CD4-positive, CD25-positive, alpha-beta regulatory T cell (primary cell): ENCODE results near the gene JAG1. TPM values are rescaled to one million over a fixed set of nuclear protein-coding genes. Genes with fewer than 3 reads are reported as not detected.

Source experiments
- ATAC-seq, 2 donors: fragments of 150-1000 bp; cut with Tn5 transposase; one replicate each; pipeline ENCODE4 v1.10.0; 2021; ENCODE audit warnings: low read depth in 2 of 2, moderate number of reproducible peaks in 2 of 2, moderate library complexity in 1 of 2
- DNase-seq, 3 donors: peaks; one replicate each; pipeline versions ENCODE4 v3.0.0 to v3.0.0-alpha.2; 2012 to 2022; ENCODE audit warnings: mixed read lengths in 1 of 3
- H3K27ac ChIP-seq: one replicate; pipeline ENCODE4 v1.7.0; 2013; ENCODE audit warnings: mild to moderate bottlenecking, low read length; ENCODE audit not compliant: insufficient read depth, poor library complexity, severe bottlenecking
- H3K27me3 ChIP-seq: one replicate; pipeline ENCODE4 v1.7.0; 2013; ENCODE audit warnings: low read length; ENCODE audit not compliant: control insufficient read depth, insufficient read depth
- H3K36me3 ChIP-seq: one replicate; pipeline ENCODE4 v1.7.0; 2013; ENCODE audit warnings: mild to moderate bottlenecking, low read length, moderate library complexity; ENCODE audit not compliant: control insufficient read depth, insufficient read depth
- H3K4me1 ChIP-seq: 2 replicates; pipeline ENCODE4 v1.7.0; 2013; ENCODE audit warnings: mild to moderate bottlenecking, low read length; ENCODE audit not compliant: insufficient read depth, control insufficient read depth, poor library complexity, severe bottlenecking
- H3K4me3 ChIP-seq: one replicate; pipeline ENCODE4 v1.7.0; 2013; ENCODE audit warnings: low read depth, mild to moderate bottlenecking, low read length, moderate library complexity
- H3K9me3 ChIP-seq, 2 experiments: 1 replicate in 1 of 2; 2 replicates in 1 of 2; pipeline ENCODE4 v1.7.0; 2013; ENCODE audit warnings: low read length in 2 of 2, mild to moderate bottlenecking in 1 of 2, moderate library complexity in 1 of 2; ENCODE audit not compliant: control insufficient read depth in 2 of 2
- H3K27ac Mint-ChIP-seq, 3 donors: one replicate each; pipeline ENCODE4 v1.8.0; 2020 to 2022; ENCODE audit warnings: mild to moderate bottlenecking in 3 of 3, mixed read lengths in 3 of 3, moderate library complexity in 2 of 3
- H3K27me3 Mint-ChIP-seq: one replicate; pipeline ENCODE4 v1.8.0; 2022; ENCODE audit warnings: mild to moderate bottlenecking, mixed read lengths
- H3K36me3 Mint-ChIP-seq: one replicate; pipeline ENCODE4 v1.8.0; 2020; ENCODE audit warnings: mixed read lengths
- H3K4me1 Mint-ChIP-seq, 4 donors: one replicate each; pipeline ENCODE4 v1.8.0; 2020 to 2022; ENCODE audit warnings: mixed read lengths in 4 of 4, mild to moderate bottlenecking in 1 of 4
- H3K4me3 Mint-ChIP-seq, 4 donors: one replicate each; pipeline ENCODE4 v1.8.0; 2020 to 2022; ENCODE audit warnings: mild to moderate bottlenecking in 4 of 4, mixed read lengths in 4 of 4, moderate library complexity in 3 of 4
- H3K9me3 Mint-ChIP-seq, 7 donors: one replicate each; pipeline ENCODE4 v1.8.0; 2020 to 2022; ENCODE audit warnings: mixed read lengths in 7 of 7, mild to moderate bottlenecking in 3 of 7, moderate library complexity in 2 of 7
- polyA plus RNA-seq, 4 donors: library from polyadenylated mRNA; unstranded; fragments of 300-500 nt; fragmentation: Illumina TruSeq; gene quantifications; one replicate each; pipeline ENCODE4 v1.2.3, GENCODE V29; 2021
- total RNA-seq: library from RNA; stranded (reverse); gene quantifications from one replicate; pipeline ENCODE4 v1.2.3, GENCODE V29; 2022

Gene JAG1
- total and polyA plus RNA-seq, 5 donors from 2014 or later: 0.03 to 0.30 (median 0.05) TPM; not detected in 1

GRCh38 chr20:10647471-10647870 is 26.3 kb downstream of the JAG1 start:
- ATAC-seq (no peak), DNase-seq (peak in 1 of 3 donors; percentile 8)
- H3K4me1 ChIP-seq: no peaks in the 10 kb centered on the region
- H3K27me3 ChIP-seq: no peaks in the 10 kb centered on the region
- H3K4me3 Mint-ChIP-seq: no peak overlapping the region
- no peaks in the 10 kb centered on the region for H3K36me3 Mint-ChIP-seq
- H3K4me3 ChIP-seq: no peak overlapping the region
- H3K36me3 ChIP-seq: no peaks in the 10 kb centered on the region
- H3K9me3 Mint-ChIP-seq: peaks cover 0 to 1% (median 0%) of the 10 kb centered on the region in 7 donors
- H3K4me1 Mint-ChIP-seq: no peaks in the 10 kb centered on the region
- H3K27ac Mint-ChIP-seq: no peak overlapping the region
- peaks cover 5% of the 10 kb centered on the region for H3K27me3 Mint-ChIP-seq
- no peak overlapping the region for H3K27ac ChIP-seq
- no peaks in the 10 kb centered on the region for H3K9me3 ChIP-seq

- Histone ChIP-seq H3K27me3 (no peaks in the 10 kb centered on the region), H3K36me3 (no peaks in the 10 kb centered on the region), H3K4me1 (no peaks in the 10 kb centered on the region), H3K9me3 (no peaks in the 10 kb centered on the region), H3K4me3 (no peak overlapping the region), H3K27ac (no peak overlapping the region)
- Mint-ChIP-seq H3K4me1 (no peaks in the 10 kb centered on the region), H3K36me3 (no peaks in the 10 kb centered on the region), H3K27me3 (peaks cover 3% of the 10 kb centered on the region), H3K4me3 (no peak overlapping the region), H3K9me3 (peaks cover 0 to 1% (median 0%) of the 10 kb centered on the region in 7 donors), H3K27ac (no peak overlapping the region)
- no peak for ATAC-seq
- DNase-seq: no peak
These were observed 26.8 kb downstream of the JAG1 start for GRCh38 chr20:10646886-10647420.

- H3K36me3 Mint-ChIP-seq: no peaks in the 10 kb centered on the region
- Histone ChIP-seq H3K27me3 (no peaks in the 10 kb centered on the region), H3K4me3 (no peak overlapping the region), H3K9me3 (no peaks in the 10 kb centered on the region), H3K27ac (no peak overlapping the region), H3K4me1 (no peaks in the 10 kb centered on the region), H3K36me3 (no peaks in the 10 kb centered on the region)
- no peak overlapping the region for H3K27ac Mint-ChIP-seq
- no peak for DNase-seq
- no peak for ATAC-seq
- H3K27me3 Mint-ChIP-seq: no peaks in the 10 kb centered on the region
- H3K4me3 Mint-ChIP-seq: no peak overlapping the region
- H3K9me3 Mint-ChIP-seq: peaks cover 0 to 1% (median 0%) of the 10 kb centered on the region in 7 donors
- no peaks in the 10 kb centered on the region for H3K4me1 Mint-ChIP-seq
These were observed 27.8 kb downstream of the JAG1 start for GRCh38 chr20:10646006-10646405.

GRCh38 chr20:10645205-10645570 is 28.6 kb downstream of the JAG1 start:
- H3K4me1 ChIP-seq: no peaks in the 10 kb centered on the region
- H3K27ac ChIP-seq: no peak overlapping the region
- H3K27me3 ChIP-seq: no peaks in the 10 kb centered on the region
- ATAC-seq: no peak
- no peak for DNase-seq
- Mint-ChIP-seq H3K4me3 (no peak overlapping the region), H3K9me3 (peaks cover 0 to 1% (median 0%) of the 10 kb centered on the region in 7 donors), H3K27ac (no peak overlapping the region), H3K27me3 (no peaks in the 10 kb centered on the region), H3K4me1 (no peaks in the 10 kb centered on the region), H3K36me3 (no peaks in the 10 kb centered on the region)
- H3K9me3 ChIP-seq: no peaks in the 10 kb centered on the region
- H3K4me3 ChIP-seq: no peak overlapping the region
- no peaks in the 10 kb centered on the region for H3K36me3 ChIP-seq

DNA sequence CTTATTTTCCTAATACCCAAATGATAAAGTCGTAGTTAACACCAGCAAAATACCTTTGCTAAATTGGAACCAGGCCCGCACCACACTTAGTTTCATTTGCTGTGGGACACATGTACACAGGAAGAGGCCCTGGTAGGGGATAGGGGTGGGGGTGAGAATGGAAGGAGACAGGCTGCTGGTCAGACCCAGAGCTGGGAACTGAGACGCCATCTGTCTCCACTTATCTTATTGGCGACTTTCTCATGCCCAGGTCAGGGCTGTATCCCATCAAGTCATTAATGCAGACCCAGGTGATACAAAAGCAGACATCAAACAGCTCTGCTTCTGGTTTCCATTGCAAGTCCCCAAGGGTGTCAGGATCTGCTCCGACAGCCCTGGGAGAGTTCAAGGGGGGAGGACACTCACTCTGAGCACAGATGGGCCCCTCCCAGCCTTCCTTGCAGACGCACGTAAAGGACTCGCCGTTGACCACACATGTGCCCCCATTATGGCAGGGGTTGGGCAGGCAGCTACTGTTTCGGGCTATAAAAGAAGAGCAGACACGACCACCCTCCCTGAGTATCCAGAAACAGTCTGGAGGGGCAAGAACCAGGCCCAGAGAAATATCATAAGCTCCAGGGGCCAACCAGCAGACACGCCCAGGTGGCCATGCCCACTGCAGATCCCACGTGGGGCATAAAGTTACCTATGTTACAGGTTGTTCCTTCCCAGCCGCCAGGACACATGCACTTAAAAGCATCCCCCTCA is 29.2 kb downstream of the JAG1 start:
- no peaks in the 10 kb centered on the region for H3K9me3 ChIP-seq
- ATAC-seq (no peak), DNase-seq (no peak)
- H3K4me3 ChIP-seq: no peak overlapping the region
- H3K9me3 Mint-ChIP-seq: peaks cover 0 to 1% (median 0%) of the 10 kb centered on the region in 7 donors
- H3K36me3 Mint-ChIP-seq: no peaks in the 10 kb centered on the region
- no peak overlapping the region for H3K27ac Mint-ChIP-seq
- no peaks in the 10 kb centered on the region for H3K36me3 ChIP-seq
- H3K4me1 ChIP-seq: no peaks in the 10 kb centered on the region
- H3K27me3 Mint-ChIP-seq: peaks cover 2% of the 10 kb centered on the region
- no peak overlapping the region for H3K27ac ChIP-seq
- no peaks in the 10 kb centered on the region for H3K27me3 ChIP-seq
- H3K4me3 Mint-ChIP-seq: no peak overlapping the region
- no peaks in the 10 kb centered on the region for H3K4me1 Mint-ChIP-seq

GRCh38 chr20:10643560-10643873 is 30.3 kb downstream of the JAG1 start:
- Mint-ChIP-seq H3K27me3 (peaks cover 4% of the 10 kb centered on the region), H3K4me3 (no peak overlapping the region), H3K36me3 (no peaks in the 10 kb centered on the region), H3K4me1 (no peaks in the 10 kb centered on the region), H3K9me3 (peaks cover 0 to 1% (median 0%) of the 10 kb centered on the region in 7 donors), H3K27ac (no peak overlapping the region)
- DNase-seq (no peak), ATAC-seq (no peak)
- H3K4me3 ChIP-seq: no peak overlapping the region
- H3K4me1 ChIP-seq: no peaks in the 10 kb centered on the region
- H3K9me3 ChIP-seq: no peaks in the 10 kb centered on the region
- no peak overlapping the region for H3K27ac ChIP-seq
- no peaks in the 10 kb centered on the region for H3K36me3 ChIP-seq
- no peaks in the 10 kb centered on the region for H3K27me3 ChIP-seq

- H3K4me3 Mint-ChIP-seq: no peak overlapping the region
- ATAC-seq: no peak
- Histone ChIP-seq H3K36me3 (no peaks in the 10 kb centered on the region), H3K4me3 (no peak overlapping the region), H3K9me3 (no peaks in the 10 kb centered on the region), H3K27ac (no peak overlapping the region), H3K4me1 (no peaks in the 10 kb centered on the region), H3K27me3 (no peaks in the 10 kb centered on the region)
- no peak for DNase-seq
- H3K9me3 Mint-ChIP-seq: peaks cover 0 to 1% (median 0%) of the 10 kb centered on the region in 7 donors
- H3K36me3 Mint-ChIP-seq: no peaks in the 10 kb centered on the region
- H3K27me3 Mint-ChIP-seq: peaks cover 4% of the 10 kb centered on the region
- H3K4me1 Mint-ChIP-seq: no peaks in the 10 kb centered on the region
- no peak overlapping the region for H3K27ac Mint-ChIP-seq
These were observed 30.8 kb downstream of the JAG1 start for GRCh38 chr20:10642856-10643559.
